ENCODE measurements around the gene LGR4.

DNA sequence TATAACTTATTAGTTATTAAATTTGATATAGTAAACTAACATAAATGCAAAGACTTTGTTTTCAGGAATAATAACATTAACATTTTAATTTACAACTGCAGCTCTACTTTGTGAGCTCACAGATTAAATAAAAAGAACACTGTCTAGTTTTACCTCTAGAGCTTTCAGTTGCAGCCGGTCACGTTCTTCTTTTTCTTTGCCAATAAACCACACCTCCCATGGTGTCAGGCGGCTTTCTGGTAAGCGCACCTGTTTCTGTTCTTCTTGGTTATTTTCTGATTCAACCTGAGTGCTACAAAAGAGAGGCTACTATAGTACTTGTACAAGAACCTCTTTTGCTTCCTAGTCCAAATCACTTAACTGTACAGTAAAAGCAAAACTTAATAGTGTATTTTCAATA is 115.3 kb downstream of the LGR4 start:
- TF ChIP-seq, protein P1, sequence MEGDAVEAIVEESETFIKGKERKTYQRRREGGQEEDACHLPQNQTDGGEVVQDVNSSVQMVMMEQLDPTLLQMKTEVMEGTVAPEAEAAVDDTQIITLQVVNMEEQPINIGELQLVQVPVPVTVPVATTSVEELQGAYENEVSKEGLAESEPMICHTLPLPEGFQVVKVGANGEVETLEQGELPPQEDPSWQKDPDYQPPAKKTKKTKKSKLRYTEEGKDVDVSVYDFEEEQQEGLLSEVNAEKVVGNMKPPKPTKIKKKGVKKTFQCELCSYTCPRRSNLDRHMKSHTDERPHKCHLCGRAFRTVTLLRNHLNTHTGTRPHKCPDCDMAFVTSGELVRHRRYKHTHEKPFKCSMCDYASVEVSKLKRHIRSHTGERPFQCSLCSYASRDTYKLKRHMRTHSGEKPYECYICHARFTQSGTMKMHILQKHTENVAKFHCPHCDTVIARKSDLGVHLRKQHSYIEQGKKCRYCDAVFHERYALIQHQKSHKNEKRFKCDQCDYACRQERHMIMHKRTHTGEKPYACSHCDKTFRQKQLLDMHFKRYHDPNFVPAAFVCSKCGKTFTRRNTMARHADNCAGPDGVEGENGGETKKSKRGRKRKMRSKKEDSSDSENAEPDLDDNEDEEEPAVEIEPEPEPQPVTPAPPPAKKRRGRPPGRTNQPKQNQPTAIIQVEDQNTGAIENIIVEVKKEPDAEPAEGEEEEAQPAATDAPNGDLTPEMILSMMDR (conservative IDR thresholded peaks at IDR 0.05), result no peak
- no peak for TF ChIP-seq EZH2 (IDR thresholded peaks at IDR 0.05; ENCODE audit: low read depth)

Data from PC-9 (cell line).